Small intestine (tissue), 7 donors: Measurements from ENCODE around the gene CDH13. TPM values are rescaled to one million over a fixed set of nuclear protein-coding genes. Genes with fewer than 3 reads are reported as not detected.
A peak's percentile ranks its signal among the peaks of the same experiment; 100 is the strongest.

ENCODE experiments used
- DNase-seq, 2 donors: peaks; one replicate each; pipeline versions ENCODE4 v3.0.0 to v3.0.0-alpha.2; 2013
- FAIRE-seq: peaks from 2 replicates; lab custom pipeline; 2012; peaks lifted over from hg19 to GRCh38; lab: Jason Lieb, UNC
- H3K27ac ChIP-seq, 3 donors: one replicate each; pipeline ENCODE4 v1.5.1; 2013; ENCODE audit warnings: low read length in 2 of 3, mild to moderate bottlenecking in 2 of 3, control low read depth in 1 of 3, inconsistent platforms in 1 of 3, low read depth in 1 of 3, moderate library complexity in 1 of 3
- H3K27me3 ChIP-seq, 3 donors: one replicate each; pipeline ENCODE4 v1.6.1; 2013; ENCODE audit warnings: low read length in 3 of 3, inconsistent platforms in 1 of 3; ENCODE audit not compliant: control insufficient read depth in 3 of 3, insufficient read depth in 3 of 3
- H3K36me3 ChIP-seq, 3 donors: one replicate each; pipeline ENCODE4 v1.6.1; 2013; ENCODE audit warnings: low read length in 3 of 3, inconsistent platforms in 1 of 3, low read depth in 1 of 3, mild to moderate bottlenecking in 1 of 3, moderate library complexity in 1 of 3; ENCODE audit not compliant: control insufficient read depth in 3 of 3, insufficient read depth in 2 of 3
- H3K4me1 ChIP-seq, 3 donors: one replicate each; pipeline ENCODE4 v1.6.1; 2013; ENCODE audit warnings: low read length in 2 of 3, inconsistent platforms in 1 of 3, low read depth in 1 of 3, mild to moderate bottlenecking in 1 of 3, moderate library complexity in 1 of 3; ENCODE audit not compliant: control insufficient read depth in 3 of 3, insufficient read depth in 2 of 3
- H3K4me3 ChIP-seq, 3 donors: one replicate each; pipeline ENCODE4 v1.5.1; 2013; ENCODE audit warnings: low read length in 3 of 3, control low read depth in 1 of 3, inconsistent platforms in 1 of 3, low read depth in 1 of 3, mild to moderate bottlenecking in 1 of 3, moderate library complexity in 1 of 3
- H3K9me3 ChIP-seq, 2 donors: one replicate each; pipeline ENCODE4 v1.6.1; 2013; ENCODE audit warnings: low read depth in 1 of 2, low read length in 1 of 2; ENCODE audit not compliant: control insufficient read depth in 2 of 2, insufficient read depth in 1 of 2
- WGBS, 3 donors: extraction: QIAGEN DNeasy Blood & Tissue Kit; methylation state at CpG; one replicate each; pipeline ENCODE4 v1.1.7; 2013; 5-methylcytosine and 5-hydroxymethylcytosine counted together
- polyA plus RNA-seq, 4 donors: library from polyadenylated mRNA; stranded (reverse) in 3 of 4; unstranded in 1 of 4; fragments of 200-250 nt in 3 of 4; fragments of 120-200 nt in 1 of 4; gene quantifications; one replicate each; pipeline versions ENCODE4 v1.2.1 to v1.2.3, GENCODE V29; 2013
- donor health status: healthy with polysubstance abuse.
- donor health status: control.
- donor health status: control.
- donor health status: Bipolar disorder and iron deficiency.
- donor health status: healthy.

The CDH13 gene
- polyA plus RNA-seq, 4 donors, result 0.27 to 15.0 (median 2.9) TPM; not detected in 1

GRCh38 chr16:82650804-82651203 is 24.0 kb downstream of the CDH13 start:
- Histone ChIP-seq H3K9me3 (no peaks in the 10 kb centered on the region), H3K4me1 (peaks cover 0 to 41% (median 14%) of the 10 kb centered on the region in 3 donors), H3K27ac (no peak overlapping the region), H3K36me3 (no peaks in the 10 kb centered on the region), H3K4me3 (no peak overlapping the region), H3K27me3 (no peaks in the 10 kb centered on the region)
- DNase-seq (no peak), FAIRE-seq (no peak)
- 49 to 72% (median 66%) methylated on average over 2 of the region's 2 CpGs for WGBS, 3 donors

- FAIRE-seq (no peak), DNase-seq (peak; percentile 80 to 87)
- Histone ChIP-seq H3K27me3 (no peaks in the 10 kb centered on the region), H3K4me3 (no peak overlapping the region), H3K9me3 (no peaks in the 10 kb centered on the region), H3K27ac (peak overlapping the region; percentile 61 to 67 (median 63)), H3K36me3 (no peaks in the 10 kb centered on the region), H3K4me1 (peaks cover 0 to 41% (median 14%) of the 10 kb centered on the region in 3 donors)
- 13 to 45% (median 20%) methylated on average over 7 of the region's 7 CpGs for WGBS, 3 donors
Observed at GRCh38 chr16:82651921-82652601, 25.3 kb downstream of the CDH13 start.

DNA sequence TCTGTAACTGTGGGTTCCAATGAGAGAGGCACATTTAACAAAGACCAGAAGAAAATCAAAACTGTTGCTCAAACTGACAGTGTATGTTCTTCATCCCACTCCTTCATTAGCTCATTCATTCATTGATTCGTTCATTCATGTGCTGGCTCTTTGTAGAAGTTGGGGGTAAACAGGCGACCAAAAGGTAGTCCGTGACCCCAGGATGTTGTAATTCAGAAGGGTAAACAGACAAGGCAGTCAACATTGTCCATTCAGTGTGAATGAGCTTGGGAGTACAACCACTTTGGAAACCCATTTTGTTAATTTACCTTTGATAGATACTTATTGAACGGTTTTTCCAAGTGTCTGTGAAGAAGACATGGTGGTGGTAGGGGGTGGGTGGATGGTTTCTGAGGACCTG is 26.1 kb downstream of the CDH13 start:
- Histone ChIP-seq H3K4me1 (peaks cover 0 to 41% (median 14%) of the 10 kb centered on the region in 3 donors), H3K27me3 (no peaks in the 10 kb centered on the region), H3K4me3 (no peak overlapping the region), H3K9me3 (no peaks in the 10 kb centered on the region), H3K36me3 (no peaks in the 10 kb centered on the region), H3K27ac (peak overlapping the region in 2 of 3 donors; percentile 63 to 66)
- 64 to 85% (median 71%) methylated on average over 4 of the region's 4 CpGs for WGBS, 3 donors
- FAIRE-seq, result no peak
- DNase-seq, result no peak

DNA sequence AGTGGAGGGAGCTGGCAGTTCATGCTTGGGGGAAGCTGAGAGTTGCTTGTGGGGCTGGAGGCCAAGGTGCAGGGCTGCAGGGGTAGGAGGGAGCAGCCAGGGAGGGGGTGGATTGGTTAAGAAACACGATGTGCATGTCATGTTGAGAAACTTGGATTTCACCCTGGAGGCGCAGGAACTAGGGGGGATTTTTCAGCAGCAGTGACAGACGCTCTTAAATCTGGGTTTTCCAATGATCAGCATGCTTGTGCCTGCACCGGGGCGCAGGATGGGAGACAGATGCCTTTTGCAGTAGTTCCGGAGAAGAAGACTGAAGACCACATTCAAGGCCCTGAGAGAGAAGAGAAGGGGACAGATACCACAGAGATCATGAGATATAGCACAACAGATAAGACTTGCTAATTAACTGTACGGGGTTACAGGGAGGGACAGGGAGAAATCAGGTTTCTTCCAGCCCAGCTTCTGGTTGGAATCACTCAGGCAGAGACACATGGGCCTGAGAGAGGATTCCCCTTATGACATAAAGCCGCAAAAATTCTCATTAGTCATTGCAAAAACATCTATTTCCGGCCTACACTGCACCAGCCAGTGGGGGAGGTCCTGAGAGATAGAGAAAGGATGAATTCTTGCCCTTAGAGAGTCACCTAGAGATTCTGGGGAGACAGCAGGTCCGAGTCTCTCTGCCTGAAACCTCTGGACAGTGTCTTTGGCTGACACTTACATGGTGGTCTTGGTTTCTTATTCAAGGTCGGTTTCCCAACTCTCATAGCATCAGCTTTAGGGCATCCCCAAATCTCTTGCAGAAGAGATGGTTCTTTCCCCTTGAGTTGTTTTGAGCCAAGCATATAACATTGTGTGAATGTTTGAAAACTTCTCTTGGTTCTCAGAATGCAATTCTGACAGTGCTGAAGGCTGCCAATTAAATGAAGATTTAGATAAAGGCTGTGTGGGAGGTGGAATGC is 27.1 kb downstream of the CDH13 start:
- Histone ChIP-seq H3K27me3 (no peaks in the 10 kb centered on the region), H3K9me3 (no peaks in the 10 kb centered on the region), H3K4me1 (peaks cover 0 to 41% (median 14%) of the 10 kb centered on the region in 3 donors), H3K36me3 (no peaks in the 10 kb centered on the region), H3K4me3 (no peak overlapping the region), H3K27ac (peak overlapping the region in 2 of 3 donors; percentile 58 to 66)
- FAIRE-seq (no peak), DNase-seq (peak; percentile 31 to 41)
- WGBS, 3 donors, result 55 to 71% (median 57%) methylated on average over 11 of the region's 11 CpGs

DNA sequence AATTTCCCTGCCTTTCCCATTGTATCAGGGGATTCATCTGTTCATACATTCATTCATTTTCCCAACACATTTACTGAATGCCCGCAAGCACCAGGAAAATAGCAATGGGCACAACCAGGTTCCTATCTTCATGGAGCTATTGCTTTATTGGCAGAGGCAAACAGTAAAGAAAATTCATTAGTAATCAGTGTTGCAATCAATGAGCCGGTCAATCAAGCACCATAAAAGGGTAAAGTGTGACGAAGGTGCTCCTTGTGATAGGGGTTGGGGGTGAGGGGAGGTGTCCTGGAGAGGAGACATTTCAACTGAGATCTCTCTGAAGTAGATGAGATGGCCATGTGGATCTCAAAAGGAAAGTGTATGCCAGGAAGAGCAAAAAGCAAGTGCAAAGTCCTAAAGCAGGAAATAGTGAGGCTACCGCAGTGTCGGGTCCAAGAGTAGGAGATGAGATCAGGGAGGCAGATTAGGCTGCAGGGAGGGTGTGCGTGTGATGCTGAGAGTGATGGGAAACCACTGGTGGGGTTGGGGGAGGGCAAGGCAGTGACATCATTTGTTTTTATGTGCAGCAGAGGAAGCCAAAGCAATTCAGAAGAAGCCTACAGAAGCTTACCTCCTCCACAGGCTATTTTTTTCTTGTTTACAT is 28.4 kb downstream of the CDH13 start:
- 11 to 26% (median 21%) methylated on average over 6 of the region's 6 CpGs for WGBS, 3 donors
- H3K9me3 ChIP-seq, result no peaks in the 10 kb centered on the region
- peaks cover 0 to 41% (median 14%) of the 10 kb centered on the region in 3 donors for H3K4me1 ChIP-seq
- H3K27me3 ChIP-seq, result no peaks in the 10 kb centered on the region
- H3K27ac ChIP-seq, result peak overlapping the region in 1 of 3 donors; percentile 33
- H3K4me3 ChIP-seq, result no peak overlapping the region
- H3K36me3 ChIP-seq, result no peaks in the 10 kb centered on the region
- FAIRE-seq (no peak), DNase-seq (peak; percentile 56 to 64)

DNA sequence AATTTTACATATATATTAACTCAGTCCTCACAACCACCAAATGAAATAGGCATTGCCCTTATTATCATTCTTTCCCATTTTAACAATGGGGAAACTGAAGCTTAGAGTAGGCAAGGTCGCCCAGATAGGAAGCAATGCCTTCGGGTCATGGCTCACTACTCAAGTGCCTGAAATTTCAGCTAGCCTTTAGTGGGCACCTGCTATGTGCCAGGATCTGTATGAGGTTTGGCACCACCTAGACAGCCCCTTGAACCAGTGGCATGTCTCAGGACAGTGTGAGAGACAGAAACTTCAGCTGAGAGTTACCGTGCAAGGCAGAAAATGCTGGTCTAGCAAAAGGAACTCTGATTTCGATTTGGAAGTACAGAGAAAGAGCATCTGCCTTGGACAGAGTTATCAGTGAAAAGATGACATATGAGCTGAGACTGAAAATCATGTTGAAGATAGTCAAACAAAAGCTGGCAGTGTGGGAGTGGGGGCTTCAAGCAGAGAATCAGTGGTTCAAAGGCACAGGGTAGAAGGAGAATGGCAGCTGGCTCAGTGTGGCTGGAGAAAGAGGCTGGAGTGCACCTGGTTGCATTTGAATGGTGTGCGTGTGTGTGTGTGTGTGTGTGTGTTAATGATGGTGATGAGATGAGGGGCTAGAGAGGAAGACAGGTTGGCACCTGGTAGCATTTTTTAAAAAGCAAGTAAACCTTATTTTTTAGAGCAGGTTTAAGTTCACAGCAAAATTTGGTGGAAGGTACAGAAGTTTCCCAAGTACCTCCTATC is 29.1 kb downstream of the CDH13 start:
- Histone ChIP-seq H3K27ac (peak overlapping the region in 2 of 3 donors; percentile 35 to 81), H3K36me3 (no peaks in the 10 kb centered on the region), H3K9me3 (no peaks in the 10 kb centered on the region), H3K27me3 (no peaks in the 10 kb centered on the region), H3K4me3 (no peak overlapping the region), H3K4me1 (peaks cover 0 to 41% (median 14%) of the 10 kb centered on the region in 3 donors)
- FAIRE-seq, result no peak
- DNase-seq, result no peak
- 68 to 86% (median 82%) methylated on average over 5 of the region's 5 CpGs for WGBS, 3 donors

- FAIRE-seq (no peak), DNase-seq (no peak)
- Histone ChIP-seq H3K9me3 (no peaks in the 10 kb centered on the region), H3K27me3 (no peaks in the 10 kb centered on the region), H3K4me3 (no peak overlapping the region), H3K36me3 (no peaks in the 10 kb centered on the region), H3K27ac (no peak overlapping the region), H3K4me1 (peaks cover 0 to 31% (median 14%) of the 10 kb centered on the region in 3 donors)
- 89 to 96% (median 92%) methylated on average over 2 of the region's 2 CpGs for WGBS, 3 donors
Observed at GRCh38 chr16:82657239-82657638, 30.5 kb downstream of the CDH13 start.
